Esophagus muscularis mucosa (tissue), 4 donors: ENCODE measurements around the gene VRK1. TPM values are rescaled to one million over a fixed set of nuclear protein-coding genes. Genes with fewer than 3 reads are reported as not detected.

Experiments used
- DNase-seq: peaks from one replicate; pipeline ENCODE4 v3.0.0-alpha.2; 2017; ENCODE audit errors: extremely low spot score
- H3K27ac ChIP-seq, 4 donors: fragments of 200-600 bp; sonication (generic); replicated peaks in 1 of 4; 1 replicate in 3 of 4; 2 replicates in 1 of 4; pipeline ENCODE4 v1.5.1; 2016 to 2019; ENCODE audit warnings: mild to moderate bottlenecking in 1 of 4
- H3K27me3 ChIP-seq, 4 donors: fragments of 200-600 bp; sonication (generic); one replicate each; pipeline versions ENCODE4 v1.5.1 to v1.6.0; 2016 to 2019
- H3K36me3 ChIP-seq, 4 donors: fragments of 200-600 bp; sonication (generic); one replicate each; pipeline ENCODE4 v1.5.1; 2016 to 2019
- H3K4me1 ChIP-seq, 4 donors: fragments of 200-600 bp; sonication (generic); one replicate each; pipeline ENCODE4 v1.5.1; 2016 to 2019
- H3K4me3 ChIP-seq, 4 donors: fragments of 200-600 bp; sonication (generic); 1 replicate in 2 of 4; 2 replicates in 2 of 4; pipeline ENCODE4 v1.5.1; 2016 to 2019; ENCODE audit warnings: mild to moderate bottlenecking in 4 of 4, moderate library complexity in 1 of 4
- H3K9me3 ChIP-seq, 4 donors: fragments of 200-600 bp; sonication (generic); 1 replicate in 3 of 4; 2 replicates in 1 of 4; pipeline ENCODE4 v1.5.1; 2016 to 2019
- CTCF ChIP-seq, 3 experiments: fragments of 200-600 bp in 2 of 3; fragments of 450-650 bp in 1 of 3; sonication (generic) in 2 of 3; IDR thresholded peaks; one replicate each; pipeline ENCODE4 v1.5.1; 2017 to 2019; ENCODE audit warnings: antibody characterized with exemption in 3 of 3, mild to moderate bottlenecking in 2 of 3, moderate library complexity in 1 of 3
- EP300 ChIP-seq: sonication (generic); formaldehyde crosslinking; IDR thresholded peaks from one replicate; pipeline ENCODE4 v1.6.1; 2017; ENCODE audit warnings: antibody characterized with exemption
- POLR2A ChIP-seq: fragments of 450-650 bp; IDR thresholded peaks from one replicate; pipeline ENCODE4 v1.6.1; 2017; ENCODE audit warnings: antibody characterized with exemption, moderate library complexity, mild to moderate bottlenecking, low read depth
- POLR2AphosphoS5 ChIP-seq, 2 donors: sonication (generic); formaldehyde crosslinking; IDR thresholded peaks; one replicate each; pipeline ENCODE4 v1.6.1; 2017; ENCODE audit warnings: antibody characterized with exemption in 2 of 2
- WGBS: methylation state at CpG from one replicate; pipeline ENCODE4 v1.1.5; 2018; 5-methylcytosine and 5-hydroxymethylcytosine counted together
- intact Hi-C: fragments of 100-400 bp; cut with DNase I; formaldehyde crosslinking; loops from one replicate; pipeline ENCODE4 v1.15.1; 2023
- total RNA-seq, 4 donors: library from RNA; depleted of rRNA; stranded (reverse); fragments of >200 nt; gene quantifications; one replicate each; pipeline versions ENCODE4 v1.1.0 to v1.2.1, GENCODE V29; 2016

Gene VRK1
- total RNA-seq, 4 donors from 2014 or later, result 10.1 to 17.9 (median 14.3) TPM

- DNase-seq, result no peak
- Histone ChIP-seq H3K27ac (no peak overlapping the region), H3K9me3 (no peaks in the 10 kb centered on the region), H3K27me3 (no peaks in the 10 kb centered on the region), H3K36me3 (no peaks in the 10 kb centered on the region), H3K4me3 (no peak overlapping the region), H3K4me1 (no peaks in the 10 kb centered on the region)
- 60% methylated on average over 10 of the region's 10 CpGs for WGBS
- intact Hi-C loops, result no loop called here
- no peak for TF ChIP-seq CTCF (IDR thresholded peaks at IDR 0.05)
- TF ChIP-seq POLR2AphosphoS5 (IDR thresholded peaks at IDR 0.05), result no peak
- TF ChIP-seq POLR2A, result no peak
- no peak for TF ChIP-seq EP300
These were observed 132.8 kb downstream of the VRK1 start for GRCh38 chr14:96929950-96930349.

GRCh38 chr14:96930526-96930925 is 133.3 kb downstream of the VRK1 start:
- TF ChIP-seq POLR2AphosphoS5 (IDR thresholded peaks at IDR 0.05) (no peak), EP300 (no peak), CTCF (IDR thresholded peaks at IDR 0.05) (no peak), POLR2A (no peak)
- no peaks in the 10 kb centered on the region for H3K27me3 ChIP-seq
- WGBS, result 87% methylated on average over 3 of the region's 3 CpGs
- no peak for DNase-seq
- H3K4me1 ChIP-seq, result no peaks in the 10 kb centered on the region
- no peaks in the 10 kb centered on the region for H3K36me3 ChIP-seq
- intact Hi-C loops, result no loop called here
- no peak overlapping the region for H3K4me3 ChIP-seq
- H3K27ac ChIP-seq, result no peak overlapping the region
- no peaks in the 10 kb centered on the region for H3K9me3 ChIP-seq
